CD4-positive, alpha-beta T cell treated with Interleukin-10 for 1 hour (primary cell): ENCODE data around the gene ASB18.

Experiments used
- DNase-seq: peaks from one replicate; pipeline ENCODE4 v3.0.0-alpha.2; 2020

Gene ASB18

GRCh38 chr2:236241181-236242056 lies 22.8 kb downstream of the ASB18 start:
- no peak for DNase-seq

GRCh38 chr2:236240228-236240990 lies 23.8 kb downstream of the ASB18 start:
- no peak for DNase-seq

GRCh38 chr2:236239276-236240065 lies 24.7 kb downstream of the ASB18 start:
- no peak for DNase-seq

DNA sequence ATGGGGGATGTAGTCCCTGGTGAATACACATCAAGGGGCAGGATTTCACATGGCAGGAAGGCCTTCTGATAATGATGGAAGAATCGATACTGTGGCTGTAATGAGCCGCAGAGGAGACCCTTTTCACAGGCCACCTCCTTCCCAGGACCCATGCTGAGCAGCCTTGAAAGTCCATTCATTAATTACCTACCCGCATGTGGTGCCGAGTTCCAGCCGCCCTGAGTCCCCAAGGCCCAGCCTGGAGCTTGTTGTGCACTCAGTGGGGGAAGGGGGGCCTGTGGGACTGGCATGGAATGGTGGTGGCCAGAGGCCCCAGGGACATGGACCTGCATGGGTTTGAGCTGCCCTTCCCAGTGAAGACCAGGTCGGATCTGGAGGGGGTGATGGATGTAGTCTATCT lies 25.5 kb downstream of the ASB18 start:
- no peak for DNase-seq

DNA sequence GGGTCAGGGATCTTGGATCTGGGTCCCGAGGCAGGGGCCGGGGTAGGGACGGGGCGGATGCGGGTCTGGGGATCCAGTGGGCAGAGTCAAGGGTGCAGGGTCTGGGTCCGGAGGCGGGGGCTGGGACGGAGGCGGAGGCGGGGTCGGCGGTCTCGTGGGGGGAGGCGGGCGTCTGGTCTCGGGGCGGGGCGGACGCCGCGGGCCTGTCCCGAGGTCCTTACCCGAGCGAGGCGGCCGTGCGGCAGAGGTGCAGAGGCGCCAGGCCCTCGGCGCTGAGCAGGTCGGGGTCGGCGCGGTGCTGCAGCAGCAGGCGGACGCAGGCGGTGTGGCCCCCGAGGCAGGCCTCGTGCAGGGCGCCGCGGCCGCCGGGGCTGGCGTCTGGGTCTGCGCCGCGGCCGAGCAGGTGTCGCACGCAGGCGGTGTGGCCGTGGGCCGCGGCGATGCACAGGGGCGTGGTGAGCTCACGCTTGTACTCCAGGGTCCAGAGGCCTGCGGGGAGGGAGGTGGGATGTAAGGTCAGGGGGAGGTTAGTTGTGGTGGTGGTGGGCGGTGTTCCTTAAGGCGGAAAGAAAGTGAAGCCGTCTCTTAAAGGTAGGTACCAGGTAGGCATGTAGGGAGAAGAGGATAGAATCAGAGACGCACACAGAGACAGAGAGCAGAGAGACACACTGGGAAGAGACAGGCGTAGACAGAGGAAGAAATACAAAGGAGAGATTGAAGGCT lies 26.6 kb downstream of the ASB18 start:
- no peak for DNase-seq

DNA sequence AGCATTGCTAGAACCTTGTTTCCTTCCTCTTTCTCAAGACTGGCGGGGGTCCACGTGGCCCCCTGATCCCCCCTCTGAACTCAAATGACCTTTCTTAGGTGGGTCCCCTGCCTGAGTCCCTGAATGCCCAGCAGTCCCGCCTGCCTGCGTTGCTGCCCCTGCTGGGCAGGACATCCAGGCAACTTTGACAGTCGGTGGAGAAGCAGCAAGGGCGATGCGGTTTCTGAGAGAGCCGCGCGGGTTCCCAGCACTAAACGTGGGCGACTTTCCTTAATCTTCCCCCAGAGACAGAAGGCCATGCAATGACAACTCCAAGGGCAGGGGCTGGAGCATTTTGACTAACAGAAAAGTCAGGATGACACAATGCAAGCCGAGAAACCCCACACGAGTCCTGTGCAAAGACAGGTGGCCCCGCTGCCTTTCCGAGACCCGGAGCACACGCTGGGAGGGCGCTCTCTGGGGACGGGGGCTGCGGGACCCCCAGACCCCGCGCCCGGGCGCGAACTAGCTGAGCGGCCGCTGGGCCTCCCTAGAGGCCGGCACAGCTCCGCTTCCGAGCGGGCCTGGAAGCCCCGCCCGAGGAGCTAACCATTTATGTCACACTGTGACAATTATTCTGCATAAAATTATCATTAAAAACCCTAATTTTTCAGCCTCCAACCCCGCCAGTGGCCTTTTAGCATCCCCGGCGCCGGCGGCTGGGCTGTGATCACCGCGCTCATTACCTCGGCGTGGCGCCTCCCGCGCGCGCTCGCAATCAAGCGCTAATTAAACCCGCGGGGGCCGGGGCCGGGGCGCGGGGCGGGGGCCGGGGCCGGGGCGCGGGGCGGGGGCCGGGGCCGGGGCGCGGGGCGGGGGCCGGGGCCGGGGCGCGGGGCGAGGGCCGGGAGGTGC lies 27.4 kb downstream of the ASB18 start:
- DNase-seq: no peak

DNA sequence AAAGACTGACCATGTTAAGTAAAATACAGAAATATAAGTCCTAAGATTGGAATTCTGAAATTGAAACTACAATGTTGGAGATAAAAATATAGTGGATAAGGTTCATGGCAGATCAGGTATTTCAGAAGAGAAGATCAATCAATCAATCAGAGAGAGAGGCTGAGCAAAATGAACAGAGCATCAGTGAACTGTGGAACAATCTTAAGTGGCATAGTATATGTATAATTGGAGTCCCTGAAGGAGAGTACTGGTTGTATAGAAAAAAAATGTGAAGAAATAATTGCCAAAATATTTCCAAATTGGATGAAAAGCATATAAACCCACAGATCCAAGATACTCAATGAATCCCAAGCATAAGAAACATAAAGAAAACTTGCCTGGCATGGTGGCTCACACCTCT lies 35.0 kb downstream of the ASB18 start:
- DNase-seq: no peak

DNA sequence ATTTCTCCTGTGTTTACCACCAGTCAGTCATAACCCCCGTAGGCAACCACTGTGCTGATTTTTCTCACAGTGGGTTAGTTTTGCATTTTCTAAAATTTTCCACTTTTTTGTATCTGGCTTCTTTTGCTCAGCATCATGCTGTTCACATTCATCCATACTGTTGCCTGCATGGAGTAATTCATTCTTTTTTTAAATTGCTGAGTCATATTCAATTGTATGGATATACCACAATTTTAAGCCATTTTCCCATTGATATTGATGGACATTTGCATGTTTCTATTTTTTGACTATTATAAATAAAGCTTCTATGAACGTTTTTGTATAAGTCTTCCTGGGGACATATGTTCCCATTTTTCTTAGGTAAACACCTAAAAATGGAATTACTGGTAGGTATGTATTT lies 40.5 kb downstream of the ASB18 start:
- DNase-seq: no peak

DNA sequence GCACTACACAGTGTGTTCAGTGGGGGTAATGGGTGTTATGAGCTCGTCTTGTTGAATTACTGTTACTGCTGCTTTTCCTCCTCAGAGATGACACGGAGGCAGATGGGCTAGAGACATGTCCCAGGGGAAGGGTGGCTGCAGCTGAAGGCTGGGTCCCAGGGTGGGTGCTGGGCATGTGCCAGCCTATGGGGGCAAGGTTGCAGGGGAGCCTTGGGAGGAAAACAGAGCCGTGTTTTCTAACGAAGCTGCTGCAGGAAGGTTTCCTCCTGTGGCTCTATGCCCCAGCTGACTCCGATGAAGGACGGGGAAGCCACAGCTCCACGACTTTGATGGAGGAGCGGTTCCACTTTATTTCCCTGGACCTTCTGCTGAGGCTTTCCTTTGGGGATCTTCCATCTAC lies 42.4 kb downstream of the ASB18 start:
- DNase-seq: no peak

- DNase-seq: no peak
Measured at GRCh38 chr2:236219411-236219810, 44.8 kb downstream of the ASB18 start.

DNA sequence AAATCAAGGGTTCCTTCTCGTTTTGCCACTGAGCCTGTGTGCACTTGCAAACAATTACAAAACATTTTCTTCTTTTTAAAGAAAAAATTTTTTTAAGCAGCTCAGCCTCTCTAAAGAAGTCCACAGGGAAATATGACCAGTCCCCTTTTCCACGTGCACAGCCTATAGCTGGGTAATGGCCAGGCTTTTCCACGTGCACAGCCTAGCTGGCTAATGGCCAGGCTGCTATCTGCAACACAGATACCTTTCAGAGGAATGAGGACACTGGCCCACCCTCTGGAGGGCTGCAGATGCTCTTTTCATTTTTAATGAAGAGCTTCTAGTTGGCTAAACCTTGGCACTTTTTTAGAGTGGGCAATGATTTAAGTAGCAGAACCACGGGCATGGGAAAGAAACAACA lies 46.3 kb downstream of the ASB18 start:
- DNase-seq: no peak

DNA sequence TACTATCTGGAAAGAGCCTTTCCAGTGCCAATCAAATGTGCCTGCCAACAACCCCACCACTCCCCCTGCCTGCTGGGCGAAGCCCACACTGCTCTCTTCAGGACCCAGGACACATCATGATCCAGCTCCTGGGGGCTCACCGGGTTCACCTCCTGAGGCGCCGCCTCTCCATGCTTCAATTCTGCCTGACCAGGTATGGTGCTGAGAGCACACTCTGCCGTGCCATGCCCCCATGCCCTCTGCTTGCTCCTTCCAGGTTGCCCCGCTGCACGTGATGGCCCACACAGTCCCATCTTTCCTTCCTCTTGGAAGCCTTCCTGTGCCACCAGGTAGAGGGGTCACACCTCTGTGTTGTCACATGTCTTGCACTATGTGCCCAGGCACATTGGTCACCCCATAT lies 47.5 kb downstream of the ASB18 start:
- no peak for DNase-seq

DNA sequence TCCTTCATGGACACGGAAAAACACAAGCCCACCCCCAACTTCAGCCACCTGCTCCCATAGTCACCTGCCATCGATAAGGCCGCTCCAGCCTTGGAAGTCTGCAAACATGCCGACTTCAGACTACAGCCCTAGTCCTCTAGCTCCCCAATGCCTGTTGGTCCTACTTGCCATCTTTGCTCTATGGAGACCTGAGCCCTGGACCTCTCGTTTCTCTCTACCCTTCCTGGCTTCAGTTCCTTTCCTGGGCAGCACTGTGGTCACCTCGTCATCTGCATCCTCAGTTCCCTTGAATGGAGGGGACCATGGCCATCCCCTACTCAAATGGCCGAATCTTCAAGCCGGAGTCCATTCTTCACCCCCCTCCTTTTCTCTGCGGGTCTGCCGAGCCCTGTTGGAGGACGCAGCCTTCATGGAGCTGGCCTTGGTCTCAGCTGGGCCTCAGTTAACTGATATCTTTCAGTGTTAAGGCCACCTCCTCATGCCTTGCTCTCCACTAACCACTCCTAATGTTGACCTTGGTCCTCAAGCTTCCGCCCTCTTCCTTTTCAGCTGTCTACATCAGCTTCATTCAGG lies 48.4 kb downstream of the ASB18 start:
- DNase-seq: no peak

GRCh38 chr2:236215196-236215595 lies 49.0 kb downstream of the ASB18 start:
- no peak for DNase-seq

GRCh38 chr2:236214376-236214995 lies 49.7 kb downstream of the ASB18 start:
- DNase-seq: no peak

DNA sequence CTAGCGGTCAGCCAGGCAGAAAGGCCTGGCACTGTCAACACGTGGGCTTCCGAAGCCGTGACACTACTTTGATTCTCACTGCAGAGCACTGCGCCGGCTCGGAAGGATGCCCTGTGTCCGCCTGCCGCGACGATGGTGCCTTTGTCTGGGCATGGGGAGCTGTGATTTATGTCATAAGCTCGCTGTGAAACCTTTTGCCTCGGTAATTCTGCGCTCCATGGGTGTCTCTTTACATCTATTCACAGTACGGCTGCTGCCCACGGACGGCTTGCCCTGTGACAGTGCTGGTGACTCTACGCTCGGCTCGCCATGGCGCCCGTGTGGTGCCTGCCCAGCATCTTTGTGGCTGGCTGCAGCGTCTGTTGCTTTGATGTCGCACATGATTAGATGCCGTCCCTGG lies 52.9 kb downstream of the ASB18 start:
- DNase-seq: no peak

DNA sequence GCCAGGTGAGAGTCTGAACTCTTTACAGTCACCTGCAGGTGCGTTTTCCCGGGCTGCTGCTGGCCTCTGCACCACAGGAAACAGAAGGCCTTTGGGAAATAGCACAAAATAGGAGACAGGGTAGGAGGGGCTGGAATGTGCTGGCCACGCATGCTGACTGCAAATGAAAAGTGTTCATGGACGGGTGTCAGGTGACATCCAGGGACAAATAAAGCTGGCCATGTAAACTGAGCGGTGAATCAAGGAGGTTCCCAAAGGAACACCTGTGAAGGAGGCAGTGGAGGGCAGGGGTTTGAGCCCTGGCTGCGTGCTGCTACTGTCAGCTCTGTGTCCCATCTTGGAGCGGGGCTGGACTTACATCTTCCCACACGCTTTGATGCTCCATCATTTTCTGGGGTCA lies 53.7 kb downstream of the ASB18 start:
- DNase-seq: no peak

- no peak for DNase-seq
Measured at GRCh38 chr2:236209996-236210395, 54.2 kb downstream of the ASB18 start.

GRCh38 chr2:236209535-236209934 lies 54.7 kb downstream of the ASB18 start:
- DNase-seq: no peak

- DNase-seq: no peak
Measured at GRCh38 chr2:236208019-236208926, 55.9 kb downstream of the ASB18 start.
